Peyer's patch (tissue), 4 donors: ENCODE measurements around the gene ARHGAP15.

ENCODE experiments used
- POLR2A ChIP-seq, 2 donors: fragments of 450-650 bp; IDR thresholded peaks; one replicate each; pipeline ENCODE4 v1.5.1; 2017; ENCODE audit warnings: antibody characterized with exemption in 2 of 2, mild to moderate bottlenecking in 2 of 2, moderate library complexity in 2 of 2
- TF ChIP-seq, protein P1 (sequence below), 6 experiments: fragments of 450-650 bp in 4 of 6; fragments of 200-600 bp in 2 of 6; sonication (generic) in 1 of 6; IDR thresholded peaks; one replicate each; pipeline ENCODE4 v1.5.1; 2017 to 2019; ENCODE audit warnings: antibody characterized with exemption in 6 of 6, mild to moderate bottlenecking in 3 of 6, moderate library complexity in 1 of 6

GRCh38 chr2:143623909-143624260 is 494.7 kb downstream of the ARHGAP15 start:
- TF ChIP-seq, protein P1, sequence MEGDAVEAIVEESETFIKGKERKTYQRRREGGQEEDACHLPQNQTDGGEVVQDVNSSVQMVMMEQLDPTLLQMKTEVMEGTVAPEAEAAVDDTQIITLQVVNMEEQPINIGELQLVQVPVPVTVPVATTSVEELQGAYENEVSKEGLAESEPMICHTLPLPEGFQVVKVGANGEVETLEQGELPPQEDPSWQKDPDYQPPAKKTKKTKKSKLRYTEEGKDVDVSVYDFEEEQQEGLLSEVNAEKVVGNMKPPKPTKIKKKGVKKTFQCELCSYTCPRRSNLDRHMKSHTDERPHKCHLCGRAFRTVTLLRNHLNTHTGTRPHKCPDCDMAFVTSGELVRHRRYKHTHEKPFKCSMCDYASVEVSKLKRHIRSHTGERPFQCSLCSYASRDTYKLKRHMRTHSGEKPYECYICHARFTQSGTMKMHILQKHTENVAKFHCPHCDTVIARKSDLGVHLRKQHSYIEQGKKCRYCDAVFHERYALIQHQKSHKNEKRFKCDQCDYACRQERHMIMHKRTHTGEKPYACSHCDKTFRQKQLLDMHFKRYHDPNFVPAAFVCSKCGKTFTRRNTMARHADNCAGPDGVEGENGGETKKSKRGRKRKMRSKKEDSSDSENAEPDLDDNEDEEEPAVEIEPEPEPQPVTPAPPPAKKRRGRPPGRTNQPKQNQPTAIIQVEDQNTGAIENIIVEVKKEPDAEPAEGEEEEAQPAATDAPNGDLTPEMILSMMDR (IDR thresholded peaks at IDR 0.05) = no peak
- no peak for TF ChIP-seq POLR2A (IDR thresholded peaks at IDR 0.05)
